GM13977 (cell line): Measurements from ENCODE around the gene PODNL1.

Experiments
- DNase-seq: peaks from one replicate; pipeline ENCODE4 v3.0.0; 2012; ENCODE audit warnings: low spot score
- in situ Hi-C: fragments of 300-500 bp; cut with MboI; formaldehyde crosslinking; loops from one replicate; pipeline ENCODE4 v1.12.0; 2022; ENCODE audit warnings: low sequenced_read_pairs, low pct_unique_long_range_greater_than_20kb, mixed read lengths, inconsistent platforms; ENCODE audit not compliant: unreplicated experiment
- TF ChIP-seq, protein P1 (sequence below): IDR thresholded peaks from 2 replicates; pipeline ENCODE4 v1.5.1; 2012; ENCODE audit warnings: mild to moderate bottlenecking, control low read depth; ENCODE audit not compliant: insufficient read depth; ENCODE audit errors: extremely low read depth, missing control alignments

The PODNL1 gene

DNA sequence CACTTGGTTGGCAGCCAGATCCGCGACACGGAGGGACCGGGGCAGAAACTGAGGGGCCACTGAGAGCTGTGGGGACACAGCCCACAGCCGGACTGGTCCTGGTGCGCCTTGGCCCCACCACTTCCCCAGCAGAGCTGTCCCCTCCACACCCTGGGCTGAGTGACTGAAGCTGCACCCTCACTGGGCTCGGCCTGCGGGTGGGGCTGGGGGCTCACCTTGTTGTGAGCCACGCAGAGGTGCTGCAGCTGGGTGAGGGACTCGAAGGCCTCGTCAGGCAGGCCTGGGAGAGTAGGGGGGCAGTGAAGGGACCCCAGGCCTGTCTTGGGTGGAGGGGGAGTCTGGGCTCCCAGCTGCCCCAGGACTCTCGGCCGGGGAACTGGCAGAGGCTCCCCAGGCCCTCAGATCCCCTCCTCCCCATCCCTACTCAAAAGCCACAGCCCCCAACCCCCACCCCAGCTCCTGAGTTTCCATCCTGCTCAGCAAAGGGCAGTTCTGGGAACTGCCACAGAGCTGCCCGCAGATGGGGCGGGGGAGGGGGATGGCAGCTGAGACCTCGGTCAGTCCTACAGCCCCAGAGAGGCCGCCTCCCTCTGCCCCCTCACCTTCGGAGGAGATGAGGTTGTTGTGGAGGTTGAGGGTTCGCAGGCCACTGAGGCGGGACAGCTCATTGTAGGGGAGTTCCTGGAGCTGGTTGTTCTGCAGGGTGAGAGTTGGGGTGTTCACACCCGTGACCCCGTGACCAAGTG, 2.3 kb downstream of the PODNL1 start:
- TF ChIP-seq, protein P1, sequence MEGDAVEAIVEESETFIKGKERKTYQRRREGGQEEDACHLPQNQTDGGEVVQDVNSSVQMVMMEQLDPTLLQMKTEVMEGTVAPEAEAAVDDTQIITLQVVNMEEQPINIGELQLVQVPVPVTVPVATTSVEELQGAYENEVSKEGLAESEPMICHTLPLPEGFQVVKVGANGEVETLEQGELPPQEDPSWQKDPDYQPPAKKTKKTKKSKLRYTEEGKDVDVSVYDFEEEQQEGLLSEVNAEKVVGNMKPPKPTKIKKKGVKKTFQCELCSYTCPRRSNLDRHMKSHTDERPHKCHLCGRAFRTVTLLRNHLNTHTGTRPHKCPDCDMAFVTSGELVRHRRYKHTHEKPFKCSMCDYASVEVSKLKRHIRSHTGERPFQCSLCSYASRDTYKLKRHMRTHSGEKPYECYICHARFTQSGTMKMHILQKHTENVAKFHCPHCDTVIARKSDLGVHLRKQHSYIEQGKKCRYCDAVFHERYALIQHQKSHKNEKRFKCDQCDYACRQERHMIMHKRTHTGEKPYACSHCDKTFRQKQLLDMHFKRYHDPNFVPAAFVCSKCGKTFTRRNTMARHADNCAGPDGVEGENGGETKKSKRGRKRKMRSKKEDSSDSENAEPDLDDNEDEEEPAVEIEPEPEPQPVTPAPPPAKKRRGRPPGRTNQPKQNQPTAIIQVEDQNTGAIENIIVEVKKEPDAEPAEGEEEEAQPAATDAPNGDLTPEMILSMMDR, result no peak
- in situ Hi-C loops, result no loop called here
- DNase-seq, result no peak

DNA sequence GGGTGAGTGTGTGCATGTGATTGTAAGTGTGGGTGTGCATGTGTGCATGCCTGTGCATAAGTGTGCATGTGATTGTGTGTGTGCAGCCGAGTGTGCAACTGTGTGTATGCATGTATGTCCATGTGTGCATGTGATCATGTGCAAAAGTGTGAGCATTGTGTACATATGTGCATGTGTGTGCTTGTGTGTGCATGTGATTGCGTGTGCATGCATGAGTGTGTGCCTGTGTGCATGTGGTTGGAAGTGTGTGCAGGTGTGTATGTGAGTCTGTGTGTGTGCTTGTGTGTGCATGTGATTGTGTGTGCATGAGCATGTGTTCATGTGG, 3.5 kb downstream of the PODNL1 start:
- no peak for DNase-seq
- TF ChIP-seq, protein P1, result no peak
- in situ Hi-C loops, result no loop called here

DNA sequence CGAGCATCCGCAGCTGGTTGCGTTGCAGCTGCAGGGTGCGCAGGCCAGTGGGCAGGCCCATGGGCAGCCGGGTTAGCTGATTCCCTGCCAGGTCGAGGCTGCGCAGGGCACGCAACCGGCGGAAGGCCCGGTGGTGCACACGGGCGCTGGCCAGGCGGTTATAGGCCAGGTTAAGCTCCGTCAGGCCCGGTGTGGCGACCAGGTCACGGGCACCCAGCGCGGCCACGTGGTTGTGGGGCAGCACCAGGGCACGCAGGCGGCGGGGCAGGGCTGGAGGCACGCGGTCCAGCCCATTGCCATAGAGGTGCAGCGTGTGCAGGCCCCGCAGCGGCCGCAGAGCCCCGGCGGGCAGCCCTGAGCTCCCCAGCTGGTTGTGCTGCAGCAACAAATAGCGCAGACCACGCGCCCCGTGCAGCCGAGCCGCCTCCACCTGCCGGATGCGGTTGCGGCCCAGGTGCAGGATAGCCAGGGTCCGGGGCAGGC, 5.3 kb downstream of the PODNL1 start:
- in situ Hi-C loops, result no loop called here
- TF ChIP-seq, protein P1, result no peak
- no peak for DNase-seq

DNA sequence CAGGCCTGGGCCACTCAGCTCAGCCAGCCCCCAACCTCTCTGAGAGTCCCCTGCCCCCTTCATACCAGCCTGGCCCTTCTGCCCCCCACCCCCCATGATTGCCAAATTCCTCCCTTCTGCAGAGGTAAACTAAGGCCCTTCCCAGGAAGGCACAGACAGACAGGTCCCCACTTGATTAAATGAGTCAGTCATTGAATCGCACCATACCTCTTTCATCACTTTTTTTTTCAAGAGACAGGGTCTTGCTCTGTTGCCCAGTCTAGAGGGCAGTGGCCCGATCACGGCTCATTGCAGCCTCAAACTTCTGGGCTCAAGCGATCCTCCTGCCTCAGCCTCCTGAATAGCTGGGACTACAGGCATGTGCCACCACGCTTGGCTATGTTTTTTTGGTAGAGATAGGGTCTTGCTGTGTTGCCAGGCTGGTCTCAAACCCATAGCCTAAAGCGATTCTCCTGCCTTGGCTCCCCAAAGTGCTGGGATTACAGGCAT, 6.0 kb downstream of the PODNL1 start:
- TF ChIP-seq, protein P1, result no peak
- DNase-seq, result no peak
- in situ Hi-C loops, result no loop called here

DNA sequence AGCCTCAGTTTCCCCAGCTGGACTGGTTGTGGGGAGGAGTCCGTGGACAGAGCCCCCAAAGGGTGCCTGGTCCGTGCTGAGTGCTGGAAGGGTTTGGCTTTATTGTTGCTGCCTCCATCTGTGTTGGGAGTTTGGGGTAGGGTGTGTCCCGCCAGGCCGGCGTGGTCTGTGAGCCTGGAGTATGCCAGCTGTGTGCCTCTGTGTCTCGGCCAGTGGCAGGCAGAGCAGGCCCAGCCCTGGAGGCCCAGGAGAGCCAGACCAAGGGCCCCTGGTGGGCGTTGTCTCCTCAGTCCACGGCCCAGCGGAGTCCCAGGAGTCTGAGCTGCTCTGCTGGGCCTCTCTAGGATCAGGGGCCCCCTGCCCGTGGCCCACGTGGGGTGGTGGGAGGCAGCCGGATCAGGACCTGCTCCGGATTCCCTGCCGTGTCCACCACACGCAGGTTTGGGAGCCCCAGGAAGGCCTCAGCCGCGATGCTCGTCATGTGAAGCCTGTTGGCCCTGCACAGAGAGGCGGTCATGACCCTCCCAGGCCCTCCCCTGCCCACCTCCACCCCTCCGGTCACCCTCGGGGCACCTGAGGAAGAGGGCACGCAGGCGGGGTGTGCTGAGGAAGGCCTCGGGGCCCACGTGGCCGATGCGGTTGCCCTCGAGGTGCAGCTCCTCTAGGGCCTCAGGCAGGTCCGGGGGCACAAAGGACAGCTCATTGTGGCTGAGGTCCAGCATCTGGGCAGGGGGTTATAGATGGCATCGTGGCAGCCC, 6.6 kb downstream of the PODNL1 start:
- TF ChIP-seq, protein P1, result no peak
- in situ Hi-C loops, result no loop called here
- DNase-seq, result no peak

DNA sequence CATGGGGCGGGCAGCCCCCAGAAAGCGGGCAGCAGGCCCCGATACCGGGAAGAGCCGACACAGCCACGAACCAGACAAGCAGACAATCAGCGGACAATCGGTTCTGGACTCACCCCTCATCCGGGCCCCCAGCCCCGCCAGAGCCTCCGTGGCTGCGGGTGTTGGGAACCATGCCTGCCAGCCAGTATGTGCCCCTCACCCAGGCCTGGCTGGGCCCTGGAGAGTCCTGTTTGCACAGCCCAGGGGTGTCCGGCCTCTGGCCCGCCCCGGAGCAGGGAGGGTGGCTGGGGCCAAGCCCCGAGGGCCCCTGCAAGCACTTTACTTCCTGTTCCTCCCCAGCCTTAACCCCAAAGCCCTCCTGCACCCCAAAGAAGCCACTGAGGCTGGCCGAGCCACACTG, 7.8 kb downstream of the PODNL1 start:
- in situ Hi-C loops, result no loop called here
- TF ChIP-seq, protein P1, result no peak
- DNase-seq, result no peak
